H1 (cell line): ENCODE measurements around the gene RFX3. TPM values are rescaled to one million over a fixed set of nuclear protein-coding genes. Genes with fewer than 3 reads are reported as not detected.

ENCODE experiments used
- ASH2L ChIP-seq: fragments of 200-600, 300-600 bp; sonication (generic); IDR thresholded peaks from one replicate; pipeline ENCODE4 v1.7.1; 2017; ENCODE audit warnings: low read length
- CHD2 ChIP-seq: IDR thresholded peaks from 2 replicates; pipeline ENCODE4 v1.6.1; 2012; ENCODE audit warnings: low read length, improper control_type of control experiment
- HDAC6 ChIP-seq: IDR thresholded peaks from one replicate; pipeline ENCODE4 v1.7.1; 2012; ENCODE audit warnings: low read depth, mild to moderate bottlenecking, inconsistent platforms, low read length, moderate library complexity
- JUN ChIP-seq: IDR thresholded peaks from 2 replicates; pipeline ENCODE4 v1.6.1; 2011; ENCODE audit warnings: low read depth, mild to moderate bottlenecking, improper control_type of control experiment, low read length
- JUND ChIP-seq: IDR thresholded peaks from 2 replicates; pipeline ENCODE4 v1.6.1; 2011; ENCODE audit warnings: mild to moderate bottlenecking, improper control_type of control experiment, low read length
- SIN3A ChIP-seq, 2 experiments: IDR thresholded peaks in 1 of 2; conservative IDR thresholded peaks in 1 of 2; 2 replicates each; pipeline ENCODE4 v1.6.1; 2011 to 2012; ENCODE audit warnings: low read length in 2 of 2, improper control_type of control experiment in 1 of 2, low read depth in 1 of 2, mild to moderate bottlenecking in 1 of 2
- SP4 ChIP-seq: IDR thresholded peaks from 2 replicates; pipeline ENCODE4 v1.6.1; 2012; ENCODE audit warnings: low read length, inconsistent platforms
- TEAD4 ChIP-seq: IDR thresholded peaks from 2 replicates; pipeline ENCODE4 v1.6.1; 2012; ENCODE audit warnings: low read depth, low read length, inconsistent platforms, mixed read lengths
- polyA plus RNA-seq, 7 experiments: library from polyadenylated mRNA; depleted of rRNA in 3 of 7; stranded (reverse) in 5 of 7; unstranded in 2 of 7; fragments of >200 nt in 5 of 7; fragments of 200-250 nt in 2 of 7; gene quantifications; 1 replicate in 5 of 7; 2 replicates in 1 of 7; 4 replicates in 1 of 7; pipeline versions ENCODE4 v1.2.1 to v1.2.3, GENCODE V29; 2011 to 2013; ENCODE audit warnings: missing spikeins in 2 of 7, mixed read lengths in 2 of 7
- total RNA-seq: library from RNA; stranded (reverse); fragmentation: NEBNext Ultra II Directional; extraction: Animal tissue kit (Norgen Biotek cat#: 25700); gene quantifications from 2 replicates; pipeline ENCODE4 v1.2.1, GENCODE V29; 2021

RFX3 gene
- total and polyA plus RNA-seq, 2 of the 8 experiments (the other 6 are each of a cell fraction or from before 2014, with no cell fraction given) = 4.9 to 22.6 TPM

DNA sequence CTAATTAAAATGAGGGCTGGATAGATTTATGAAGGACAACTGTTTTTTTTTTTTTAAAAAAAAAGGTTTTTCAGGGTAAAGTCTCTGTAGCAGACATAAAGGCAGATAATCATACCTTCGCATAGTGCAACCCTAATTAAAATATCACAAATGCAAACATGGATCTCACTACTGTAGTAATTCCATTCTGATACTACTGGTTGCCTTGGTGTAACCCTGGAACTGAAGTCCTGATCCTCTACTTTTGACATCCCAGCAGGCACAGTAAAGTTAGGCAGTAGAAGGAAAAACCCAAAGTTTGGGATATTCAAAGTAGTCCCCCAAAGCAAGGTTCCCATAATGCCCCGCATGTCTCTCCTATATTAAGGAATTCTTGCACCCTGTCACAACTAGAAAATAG is 19.6 kb downstream of the RFX3 start (continued):
- TF ChIP-seq SIN3A (conservative IDR thresholded peaks at IDR 0.05 in 1 of 2, IDR thresholded peaks at IDR 0.05 in 1 of 2; ENCODE audit: low read depth in 1 of 2, low read length in 2 of 2) (no peak), JUND (no peak), HDAC6 (no peak), CHD2 (no peak), JUN (no peak), TEAD4 (no peak), ASH2L (no peak), SP4 (no peak)
- TF ChIP-seq, all 59 proteins: peak for 0
